T-helper 1 cell treated with Interleukin-12 subunit alpha and Interleukin-12 subunit beta and Interleukin-4 antibody, amounts not matched to agents 30 μg/mL and 1 μg/mL, for 36 hours (primary cell): ENCODE results near the gene PRDM10.

Source experiments
- H3K27ac Mint-ChIP-seq: one replicate; pipeline ENCODE4 v1.8.0; 2021; ENCODE audit warnings: mild to moderate bottlenecking, mixed read lengths
- H3K27me3 Mint-ChIP-seq: one replicate; pipeline ENCODE4 v1.8.0; 2021; ENCODE audit warnings: low read depth, mixed read lengths
- H3K36me3 Mint-ChIP-seq: one replicate; pipeline ENCODE4 v1.8.0; 2021; ENCODE audit warnings: low read depth, mixed read lengths
- H3K4me1 Mint-ChIP-seq: one replicate; pipeline ENCODE4 v1.8.0; 2021; ENCODE audit warnings: low read depth, mixed read lengths
- H3K4me3 Mint-ChIP-seq: one replicate; pipeline ENCODE4 v1.8.0; 2021; ENCODE audit warnings: mild to moderate bottlenecking, moderate library complexity, mixed read lengths
- H3K9me3 Mint-ChIP-seq: one replicate; pipeline ENCODE4 v1.8.0; 2021; ENCODE audit warnings: mixed read lengths

Gene PRDM10

GRCh38 chr11:129856036-129856435, 146.6 kb downstream of the PRDM10 start:
- Mint-ChIP-seq H3K4me1 (peaks cover 36% of the 10 kb centered on the region), H3K9me3 (no peaks in the 10 kb centered on the region), H3K36me3 (peaks cover 5% of the 10 kb centered on the region), H3K27me3 (no peaks in the 10 kb centered on the region), H3K4me3 (no peak overlapping the region), H3K27ac (no peak overlapping the region)

DNA sequence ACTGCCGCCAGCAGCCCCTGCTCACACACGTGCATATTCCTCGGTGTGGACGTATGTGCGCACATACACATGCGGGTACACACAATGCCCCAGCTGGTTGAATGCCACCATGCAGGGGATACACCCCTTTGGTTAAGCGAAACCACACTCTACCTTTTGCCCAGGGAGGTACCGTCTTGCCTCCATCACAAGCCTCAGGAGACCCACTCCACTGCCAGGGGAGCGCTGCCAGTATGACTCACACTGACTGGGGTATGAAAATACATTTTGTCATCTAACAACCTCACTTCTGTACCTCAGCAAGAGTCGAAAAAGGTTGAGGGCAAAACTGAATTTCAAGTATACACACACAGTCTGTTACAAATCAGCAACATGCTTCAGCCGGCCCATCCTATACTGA, 147.5 kb downstream of the PRDM10 start:
- Mint-ChIP-seq H3K36me3 (peaks cover 3% of the 10 kb centered on the region), H3K9me3 (no peaks in the 10 kb centered on the region), H3K27me3 (no peaks in the 10 kb centered on the region), H3K4me1 (peaks cover 36% of the 10 kb centered on the region), H3K27ac (peak overlapping the region; percentile 60), H3K4me3 (peak overlapping the region; percentile 8)

DNA sequence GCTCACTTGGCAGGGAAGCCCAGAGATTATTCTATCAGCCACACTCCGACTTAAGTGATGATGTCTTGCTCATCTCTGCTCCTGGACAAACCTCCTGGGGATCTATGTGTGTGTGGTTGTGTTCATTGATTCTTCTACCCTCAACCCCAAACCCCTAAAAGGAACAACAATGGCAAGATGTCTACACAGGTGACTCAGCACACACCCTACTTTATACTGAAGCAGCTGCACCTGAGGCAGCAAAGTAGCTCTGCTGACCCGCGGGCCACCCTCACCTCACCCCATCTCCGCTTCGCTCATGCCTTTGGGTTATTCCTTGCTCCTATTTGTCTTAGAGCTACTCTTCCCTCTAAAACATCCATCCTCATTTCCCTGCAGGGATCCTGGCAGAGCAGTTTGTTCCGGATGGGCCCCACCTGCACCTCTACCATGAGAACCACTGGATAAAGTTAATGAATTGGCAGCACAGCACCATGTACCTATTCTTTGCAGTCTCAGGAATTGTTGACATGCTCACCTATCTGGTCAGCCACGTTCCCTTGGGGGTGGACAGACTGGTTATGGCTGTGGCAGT, 148.3 kb downstream of the PRDM10 start:
- peaks cover 36% of the 10 kb centered on the region for H3K4me1 Mint-ChIP-seq
- no peaks in the 10 kb centered on the region for H3K36me3 Mint-ChIP-seq
- H3K4me3 Mint-ChIP-seq: peak overlapping the region; percentile 63
- no peaks in the 10 kb centered on the region for H3K9me3 Mint-ChIP-seq
- peak overlapping the region; percentile 97 for H3K27ac Mint-ChIP-seq
- no peaks in the 10 kb centered on the region for H3K27me3 Mint-ChIP-seq

GRCh38 chr11:129853518-129854231, 149.0 kb downstream of the PRDM10 start:
- Mint-ChIP-seq H3K36me3 (no peaks in the 10 kb centered on the region), H3K9me3 (no peaks in the 10 kb centered on the region), H3K27me3 (no peaks in the 10 kb centered on the region), H3K27ac (peak overlapping the region; percentile 97), H3K4me1 (peaks cover 36% of the 10 kb centered on the region), H3K4me3 (peak overlapping the region; percentile 63)

DNA sequence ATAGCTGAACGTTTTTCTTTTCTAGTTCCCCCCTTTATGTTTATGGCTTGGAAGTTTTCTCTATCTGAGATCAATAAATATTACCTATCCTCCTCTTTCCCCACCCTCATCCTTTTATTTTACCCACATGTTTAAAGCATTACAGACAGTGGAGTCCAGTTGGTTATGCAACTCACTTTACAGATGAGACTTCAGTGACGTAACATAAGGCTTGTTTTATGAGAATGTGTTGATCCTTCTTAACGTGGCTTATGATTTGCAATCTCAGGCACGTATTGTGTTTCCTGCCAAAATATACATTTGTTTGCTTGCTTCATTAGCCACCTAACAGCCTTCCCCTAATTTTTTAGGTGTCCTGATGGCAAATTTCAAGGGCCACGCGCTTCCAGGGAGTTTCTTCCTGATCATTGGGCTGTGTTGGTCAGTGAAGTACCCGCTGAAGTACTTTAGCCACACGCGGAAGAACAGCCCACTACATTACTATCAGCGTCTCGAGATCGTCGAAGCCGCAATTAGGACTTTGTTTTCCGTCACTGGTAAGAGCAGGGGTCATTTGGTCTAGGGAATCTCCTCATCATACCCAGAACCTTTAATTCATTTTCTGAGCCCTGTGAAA, 150.4 kb downstream of the PRDM10 start:
- no peaks in the 10 kb centered on the region for H3K36me3 Mint-ChIP-seq
- no peaks in the 10 kb centered on the region for H3K9me3 Mint-ChIP-seq
- H3K27ac Mint-ChIP-seq: peak overlapping the region; percentile 97
- no peaks in the 10 kb centered on the region for H3K27me3 Mint-ChIP-seq
- H3K4me1 Mint-ChIP-seq: peaks cover 33% of the 10 kb centered on the region
- no peak overlapping the region for H3K4me3 Mint-ChIP-seq
